GM19023 (cell line): ENCODE data around the gene TMEM59.
"Not testable (repeated sequence)": the region's sequence is repeated elsewhere in the genome, so short reads cannot be mapped to it uniquely, and the experiment has no call there.

Experiments used
- ATAC-seq: cut with Tn5 transposase; IDR thresholded peaks from one replicate; pipeline ENCODE4 v1.9.1; 2021; ENCODE audit warnings: mild to moderate bottlenecking, moderate library complexity; ENCODE audit not compliant: unreplicated experiment

TMEM59 gene

DNA sequence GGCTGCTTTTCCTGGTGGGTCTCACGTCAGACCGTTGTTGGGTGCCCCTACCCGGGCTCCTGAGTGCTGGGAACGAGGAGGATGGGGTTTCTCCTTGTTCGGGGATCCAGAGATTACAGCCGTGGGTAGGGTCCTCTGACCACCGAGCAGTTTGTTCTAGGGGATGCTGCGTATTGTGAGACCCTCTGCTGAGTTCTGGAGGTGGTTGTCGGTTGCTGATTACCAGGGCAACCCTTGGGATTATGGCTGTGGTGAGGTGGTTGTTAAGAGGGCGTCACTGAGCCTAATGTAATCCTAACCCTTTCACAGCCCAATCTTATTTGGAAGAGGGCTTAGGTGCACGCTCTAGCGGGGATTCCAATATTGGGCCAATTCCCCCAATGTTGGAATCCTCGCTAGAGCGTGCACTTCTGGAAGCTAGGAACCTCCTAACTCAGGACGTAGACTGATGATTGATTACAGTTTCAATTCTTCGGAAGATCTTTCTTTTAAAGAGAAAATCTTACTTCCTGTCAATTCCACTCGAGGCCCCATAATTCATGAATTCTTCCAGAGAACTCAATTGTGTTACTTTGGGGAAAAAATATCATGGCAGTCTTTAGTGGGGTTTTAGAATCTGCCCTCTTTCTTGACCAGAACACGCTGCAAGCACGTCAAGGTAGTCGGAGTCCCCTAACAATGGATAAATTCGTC, 887 bp upstream of the TMEM59 start:
- ATAC-seq: no peak

- peak; percentile 20 for ATAC-seq
Measured at GRCh38 chr1:54052431-54052933, 522 bp downstream of the TMEM59 start.

DNA sequence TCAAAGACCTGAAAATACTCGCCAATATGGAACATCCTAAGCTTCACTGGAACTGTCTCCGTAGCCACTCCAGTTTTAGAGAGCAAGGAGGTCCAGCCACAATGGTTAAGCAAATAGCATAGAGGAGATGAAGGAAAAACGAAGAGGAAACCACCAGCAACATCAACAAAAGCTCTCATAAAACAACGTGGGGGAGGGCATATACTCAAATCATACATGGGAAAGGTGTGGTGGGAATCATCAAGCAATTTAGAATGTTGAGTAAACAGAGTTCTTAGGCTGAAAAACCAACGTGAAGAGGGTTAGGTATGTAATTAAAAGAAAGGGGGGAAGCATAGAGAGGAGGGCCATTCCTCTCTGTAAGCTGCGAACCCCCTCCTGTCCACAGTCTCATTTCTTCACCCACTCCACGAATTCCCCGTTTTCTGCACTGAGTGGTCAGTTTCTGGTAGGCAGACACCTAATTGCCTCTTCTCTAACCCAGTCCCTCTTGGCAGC, 1.0 kb downstream of the TMEM59 start:
- no peak for ATAC-seq

DNA sequence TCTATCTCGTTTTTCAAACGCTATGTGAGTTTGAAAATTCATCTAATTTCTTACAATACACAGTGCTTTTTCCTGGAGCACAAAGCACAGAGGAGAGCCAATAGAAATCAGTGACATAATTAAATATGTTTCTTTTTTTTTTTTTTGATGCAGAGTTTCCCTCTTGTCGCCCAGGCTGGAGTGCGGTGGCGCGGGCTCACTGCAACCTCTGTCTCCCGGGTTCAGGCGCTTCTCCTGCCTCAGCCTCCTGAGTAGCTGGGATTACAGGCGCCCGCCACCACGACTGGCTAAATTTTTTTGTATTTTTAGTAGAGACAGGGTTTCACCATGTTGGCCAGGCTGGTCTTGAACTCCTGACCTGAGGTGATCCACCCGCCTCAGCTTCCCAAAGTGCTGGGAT, 2.6 kb downstream of the TMEM59 start:
- ATAC-seq: not testable (repeated sequence)

GRCh38 chr1:54047384-54048305, 5.4 kb downstream of the TMEM59 start:
- ATAC-seq: no peak

- ATAC-seq: no peak
Measured at GRCh38 chr1:54046671-54047383, 6.2 kb downstream of the TMEM59 start.

GRCh38 chr1:54045496-54045895, 7.5 kb downstream of the TMEM59 start:
- ATAC-seq: no peak

DNA sequence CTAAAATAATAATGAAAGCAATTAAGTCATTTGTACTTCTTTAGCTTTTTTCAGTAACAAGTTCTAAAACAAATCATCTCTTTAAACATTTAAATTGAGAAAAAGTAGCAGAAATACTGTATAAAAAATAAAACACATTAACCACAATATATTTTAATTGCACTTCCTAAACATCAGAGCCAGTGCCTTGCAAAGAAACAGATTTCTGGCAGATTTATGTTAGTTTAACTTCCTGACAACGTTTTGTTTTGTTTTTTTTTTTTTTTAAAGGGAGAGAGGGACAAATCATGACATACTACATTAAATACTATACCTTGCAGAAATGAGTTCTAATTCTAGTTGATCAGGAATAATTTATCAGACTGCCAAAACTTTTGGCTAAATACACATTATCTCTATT, 11.2 kb downstream of the TMEM59 start:
- ATAC-seq: no peak

DNA sequence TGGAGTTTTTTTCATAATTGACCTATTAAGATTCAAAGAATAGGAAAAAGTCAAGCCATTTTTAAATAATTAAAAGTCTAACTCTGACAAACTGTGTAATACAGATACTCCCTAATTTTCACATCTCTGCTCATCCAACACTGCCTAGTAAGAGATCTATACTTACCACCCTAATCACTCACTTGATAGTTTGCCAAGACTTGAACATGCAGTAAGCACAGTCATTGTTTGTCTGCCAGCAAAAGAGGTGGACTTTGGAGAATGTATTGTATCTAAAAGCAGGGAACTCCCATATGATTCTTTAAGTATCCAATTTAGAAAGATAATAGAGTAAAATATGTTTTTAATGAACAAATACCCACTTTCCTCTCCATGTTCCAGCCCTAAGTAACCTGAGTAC, 15.5 kb downstream of the TMEM59 start:
- ATAC-seq: no peak

DNA sequence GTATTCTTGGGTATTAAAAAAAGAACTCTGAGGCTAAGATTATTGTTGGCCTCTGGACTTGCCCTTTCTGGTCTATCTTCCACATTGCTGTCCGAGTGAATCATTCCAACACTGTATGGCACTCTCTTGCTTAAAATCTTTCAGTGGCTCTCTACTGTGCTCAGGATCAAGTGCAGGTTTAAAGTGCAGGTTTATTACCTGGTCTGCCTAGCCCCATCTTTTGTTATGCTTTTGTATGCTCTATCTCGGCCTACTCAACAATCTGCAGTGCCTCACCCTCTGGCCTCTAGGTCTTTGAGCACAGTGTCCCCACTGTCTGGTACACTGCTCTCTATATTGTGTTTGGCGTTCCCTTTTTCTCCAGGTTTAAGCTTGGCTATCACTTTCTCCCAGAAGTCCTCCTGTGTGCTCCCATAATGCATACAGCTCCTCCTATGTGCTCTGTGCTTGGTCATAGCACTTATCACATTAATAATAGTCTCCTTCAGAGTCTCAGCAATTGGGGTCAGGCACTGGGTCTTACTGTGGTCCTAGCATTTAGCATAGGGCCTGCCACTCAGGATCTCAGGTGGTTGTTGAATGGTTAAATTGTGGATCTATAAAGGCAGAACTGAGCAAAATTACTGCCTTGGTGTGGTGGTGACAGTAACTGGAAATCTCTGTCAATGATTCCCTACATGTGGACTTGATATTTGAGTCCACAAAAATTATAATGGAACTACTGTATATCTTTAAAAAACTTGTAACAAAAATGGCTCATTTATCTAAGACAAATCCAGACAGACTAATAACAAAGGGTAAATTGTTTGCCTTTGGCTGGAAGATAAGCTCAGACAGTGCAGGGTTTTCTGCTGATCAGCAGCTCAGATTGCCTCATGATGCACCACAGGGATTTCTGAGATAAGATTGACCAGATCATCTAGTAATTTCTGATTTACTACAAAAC, 24.4 kb downstream of the TMEM59 start:
- ATAC-seq: no peak

DNA sequence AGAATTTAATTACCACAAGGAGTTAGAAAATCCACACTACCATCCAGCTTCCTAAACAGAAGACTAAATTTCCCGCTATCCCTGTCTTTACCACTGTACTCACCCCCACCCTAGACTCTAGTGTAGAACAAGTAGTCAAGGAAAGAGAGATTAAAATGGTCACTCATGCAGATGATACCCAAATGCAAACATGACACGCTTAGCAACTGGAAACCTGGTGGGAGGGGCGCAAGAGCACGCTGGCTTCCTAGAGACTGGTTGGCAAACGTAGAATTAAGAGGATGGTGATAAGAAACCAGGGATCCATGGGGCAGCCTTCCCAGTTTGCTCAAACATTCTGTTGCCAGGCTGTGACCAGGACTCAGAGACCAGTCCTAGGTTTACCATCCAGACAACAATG, 25.2 kb downstream of the TMEM59 start:
- no peak for ATAC-seq

- ATAC-seq: not testable (repeated sequence)
Measured at GRCh38 chr1:54024811-54025210, 28.2 kb downstream of the TMEM59 start.

- ATAC-seq: no peak
Measured at GRCh38 chr1:54024358-54024757, 28.6 kb downstream of the TMEM59 start.

DNA sequence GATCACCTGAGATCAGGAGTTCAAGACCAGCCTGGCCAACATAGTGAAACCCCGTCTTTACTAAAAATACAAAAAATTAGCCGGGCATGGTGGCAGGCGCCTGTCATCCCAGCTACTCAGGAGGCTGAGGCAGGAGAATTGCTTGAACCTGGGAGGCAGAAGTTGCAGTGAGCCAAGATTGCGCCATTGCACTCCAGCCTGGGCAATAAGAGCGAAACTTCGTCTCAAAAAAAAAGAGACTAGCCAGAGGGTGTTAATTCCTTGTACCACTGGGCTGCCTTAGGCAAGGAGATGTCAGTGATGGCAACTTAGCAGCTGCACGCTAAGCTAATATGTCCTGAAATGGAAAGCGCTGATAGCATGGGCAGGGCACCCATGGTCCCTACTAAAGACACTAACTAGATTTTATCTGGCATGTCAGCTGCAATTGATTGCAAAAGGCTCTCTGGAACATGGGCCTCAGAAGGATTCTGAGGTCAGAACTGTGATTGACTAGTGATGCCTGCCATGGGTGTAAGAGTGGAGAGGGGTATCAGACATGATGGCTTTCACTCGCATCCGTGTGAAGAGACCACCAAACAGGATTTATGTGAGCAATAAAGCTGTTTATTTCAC, 33.3 kb downstream of the TMEM59 start:
- ATAC-seq: not testable (repeated sequence)

- ATAC-seq: no peak
Measured at GRCh38 chr1:54018635-54019034, 34.4 kb downstream of the TMEM59 start.

DNA sequence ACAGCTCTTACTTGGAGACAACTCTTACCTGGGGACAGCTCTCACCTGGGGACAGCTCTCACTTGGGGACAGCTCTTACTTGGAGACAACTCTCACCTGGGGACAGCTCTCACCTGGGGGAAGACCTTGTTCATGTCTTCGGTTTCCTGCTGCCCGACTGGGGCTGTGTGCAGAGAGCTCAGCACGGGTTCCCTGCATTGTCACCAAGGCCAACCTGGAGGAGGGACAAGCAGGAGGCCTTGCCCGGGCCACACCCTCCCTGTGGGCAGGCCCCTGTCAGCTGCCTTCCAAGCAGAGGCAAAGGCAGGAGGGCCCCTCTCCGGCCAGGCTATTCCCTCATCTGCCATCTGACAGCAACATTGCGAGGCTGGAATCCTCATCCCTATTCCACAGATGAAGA, 35.0 kb downstream of the TMEM59 start, which contains the start of gene LDLRAD1:
Gene LDLRAD1 (minus strand): TSS at position 208 of the 400 bp plus-strand sequence. CDS start 74 bp downstream, at position 134.
- ATAC-seq: no peak

DNA sequence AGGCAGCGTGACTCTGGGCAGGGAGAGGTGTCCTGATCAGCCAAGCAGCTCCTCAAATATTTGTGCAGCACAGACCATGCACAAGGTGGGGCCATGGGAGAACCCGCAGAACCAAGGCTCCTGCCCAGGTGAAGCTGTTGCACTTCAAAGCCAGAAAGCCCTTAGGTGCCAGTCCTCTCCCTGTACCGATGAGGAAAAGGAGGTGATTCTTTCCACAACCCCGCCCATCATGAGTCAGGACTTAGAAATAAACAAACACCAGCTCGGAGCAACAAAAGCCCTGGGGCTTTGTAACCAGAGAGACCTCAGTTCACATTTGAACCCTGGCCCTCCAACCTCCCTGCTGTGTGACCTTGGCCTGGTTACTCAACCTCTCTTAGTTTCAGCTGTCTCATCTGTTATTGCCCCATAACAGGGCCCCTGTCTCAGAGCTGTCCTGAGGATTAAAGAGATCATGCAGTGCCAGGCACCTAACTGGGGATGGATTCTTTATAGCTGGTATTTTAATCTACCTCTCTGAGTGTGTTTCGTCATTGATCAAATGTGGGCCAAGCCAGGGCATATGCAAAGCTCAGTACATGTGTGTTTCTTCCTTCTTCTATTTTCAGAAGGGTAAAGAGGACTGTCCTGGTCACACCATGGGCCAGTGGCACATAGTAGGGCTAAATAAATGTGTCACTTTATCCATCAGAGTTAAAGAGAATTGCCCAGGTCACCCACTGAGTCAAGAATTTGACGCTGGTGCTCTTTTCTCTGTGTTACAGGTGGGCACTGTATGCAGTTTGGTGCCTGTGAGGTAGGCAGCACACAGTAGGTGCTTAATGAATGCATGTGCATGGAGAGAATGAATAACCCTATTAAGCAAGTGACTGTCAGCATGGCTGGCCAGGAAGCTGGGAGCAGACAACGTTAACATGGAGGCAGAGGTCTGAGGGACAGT, 36.4 kb downstream of the TMEM59 start:
- ATAC-seq: no peak

- no peak for ATAC-seq
Measured at GRCh38 chr1:54014009-54014629, 38.9 kb downstream of the TMEM59 start.
